Spleen (tissue), 7 donors: ENCODE results near the gene GRK3.

Experiments
- CTCF ChIP-seq, 11 experiments: fragments of 200-600 bp in 7 of 11; fragments of 450-650 bp in 4 of 11; sonication (generic) in 4 of 11; IDR thresholded peaks in 8 of 11; conservative IDR thresholded peaks in 3 of 11; 1 replicate in 7 of 11; 2 replicates in 4 of 11; pipeline versions ENCODE4 v1.4.0 to v1.8.0; 2016 to 2021; ENCODE audit warnings: antibody characterized with exemption in 11 of 11, inconsistent platforms in 4 of 11, mild to moderate bottlenecking in 1 of 11
- POLR2A ChIP-seq, 3 donors: fragments of 450-650 bp; IDR thresholded peaks; one replicate each; pipeline ENCODE4 v1.5.1; 2017; ENCODE audit warnings: antibody characterized with exemption in 3 of 3, mild to moderate bottlenecking in 1 of 3
- POLR2AphosphoS5 ChIP-seq, 3 donors: sonication (generic); formaldehyde crosslinking; IDR thresholded peaks; one replicate each; pipeline ENCODE4 v1.5.1; 2017; ENCODE audit warnings: antibody characterized with exemption in 3 of 3
- donor health status: DM: no; HTN: no; CAD: no; lungs with moderate emphysema.
- donor health status: DM: no; HTN: no; CAD: no.
- donor health status: DM: no; HTN: no; CAD: no.

DNA sequence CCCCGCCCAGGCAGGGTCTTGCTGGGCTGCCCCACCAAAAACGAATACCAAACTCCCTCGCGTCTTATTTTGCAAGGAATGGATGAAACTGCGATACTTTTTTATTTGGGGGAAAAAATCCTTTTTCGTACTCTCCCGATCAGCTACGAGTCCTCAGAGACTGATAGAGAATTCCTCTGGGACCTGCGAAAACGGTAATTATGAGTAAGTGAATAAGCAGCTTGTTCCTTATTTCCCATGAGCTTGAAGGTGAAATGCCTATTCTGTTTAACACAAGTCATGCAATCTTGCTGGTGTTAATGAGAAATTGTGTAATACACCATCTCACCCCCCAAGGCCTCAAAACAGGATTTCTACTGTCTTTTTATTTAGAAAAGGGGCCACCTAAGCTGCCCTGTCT is 5.5 kb downstream of the GRK3 start:
- TF ChIP-seq POLR2A (IDR thresholded peaks at IDR 0.05) (no peak), CTCF (IDR thresholded peaks at IDR 0.05 in 8 of 11, conservative IDR thresholded peaks at IDR 0.05 in 3 of 11) (no peak), POLR2AphosphoS5 (IDR thresholded peaks at IDR 0.05) (no peak)
